DMS 273 (cell line): ENCODE measurements around the gene SLC46A1.
A peak's percentile ranks its signal among the peaks of the same experiment; 100 is the strongest.
"Not testable (repeated sequence)": the region's sequence is repeated elsewhere in the genome, so short reads cannot be mapped to it uniquely, and the experiment has no call there.

Source experiments
- DNase-seq: peaks from one replicate; lab custom pipeline; 2025; ENCODE audit not compliant: unreplicated experiment; lab: John Stamatoyannopoulos, UW

The SLC46A1 gene

GRCh38 chr17:28405632-28406472, at the start of gene SLC46A1:
Gene SLC46A1 (minus strand): TSS chr17:28406212. CDS start chr17:28406114, 98 bp downstream.
- DNase-seq = peak; percentile 87

- no peak for DNase-seq
Measured at GRCh38 chr17:28449859-28450258, 43.8 kb upstream of the SLC46A1 start.

GRCh38 chr17:28447396-28447760, 41.4 kb upstream of the SLC46A1 start:
- DNase-seq = no peak

GRCh38 chr17:28446716-28447395, 40.8 kb upstream of the SLC46A1 start:
- no peak for DNase-seq

GRCh38 chr17:28443901-28444638, 38.1 kb upstream of the SLC46A1 start:
- DNase-seq = no peak

- DNase-seq = not testable (repeated sequence)
Measured at GRCh38 chr17:28434326-28434725, 28.3 kb upstream of the SLC46A1 start.

- peak; percentile 21 for DNase-seq
Measured at GRCh38 chr17:28433721-28434120, 27.7 kb upstream of the SLC46A1 start.

GRCh38 chr17:28427982-28428381, 22.0 kb upstream of the SLC46A1 start:
- not testable (repeated sequence) for DNase-seq

GRCh38 chr17:28427371-28427770, 21.4 kb upstream of the SLC46A1 start:
- DNase-seq = peak; percentile 93

GRCh38 chr17:28426081-28426519, 20.1 kb upstream of the SLC46A1 start:
- DNase-seq = peak; percentile 86

GRCh38 chr17:28425206-28425605, 19.2 kb upstream of the SLC46A1 start:
- no peak for DNase-seq

- DNase-seq = no peak
Measured at GRCh38 chr17:28421787-28422305, 15.8 kb upstream of the SLC46A1 start.

GRCh38 chr17:28416703-28417311, 10.8 kb upstream of the SLC46A1 start:
- DNase-seq = peak; percentile 75

- no peak for DNase-seq
Measured at GRCh38 chr17:28415886-28416285, 9.9 kb upstream of the SLC46A1 start.

- DNase-seq = no peak
Measured at GRCh38 chr17:28413804-28414203, 7.8 kb upstream of the SLC46A1 start.

- DNase-seq = no peak
Measured at GRCh38 chr17:28412099-28412498, 6.1 kb upstream of the SLC46A1 start.

- no peak for DNase-seq
Measured at GRCh38 chr17:28407974-28408306, 1.9 kb upstream of the SLC46A1 start.

- DNase-seq = peak; percentile 90
Measured at GRCh38 chr17:28407130-28407973, 1.3 kb upstream of the SLC46A1 start.

GRCh38 chr17:28406473-28406814, 432 bp upstream of the SLC46A1 start:
- peak; percentile 59 for DNase-seq
